ENCODE measurements around the gene HFE.
"Not testable (repeated sequence)": the region's sequence is repeated elsewhere in the genome, so short reads cannot be mapped to it uniquely, and the experiment has no call there.

The HFE gene

DNA sequence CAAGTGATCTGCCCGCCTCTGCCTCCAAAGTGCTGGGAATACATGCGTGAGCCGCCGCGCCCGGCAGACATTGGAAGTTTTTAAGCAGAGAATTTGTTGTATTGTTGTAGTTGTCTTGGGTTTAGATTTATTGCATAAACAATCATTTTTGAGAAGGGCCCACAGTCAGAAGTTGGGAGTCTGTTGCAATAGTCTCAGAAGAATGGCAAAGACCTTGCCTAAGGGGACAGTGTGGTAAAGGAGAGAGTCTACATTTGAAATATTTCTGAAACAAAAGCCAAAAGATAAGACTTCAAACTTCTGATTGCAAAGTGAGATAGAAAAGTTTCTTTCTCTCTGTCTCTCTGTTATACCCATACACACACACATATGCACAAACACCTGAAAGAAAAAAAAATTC, 22.5 kb downstream of the HFE start:
- DNase-seq (ENCODE audit: low read depth in 3 of 3) = no peak

DNA sequence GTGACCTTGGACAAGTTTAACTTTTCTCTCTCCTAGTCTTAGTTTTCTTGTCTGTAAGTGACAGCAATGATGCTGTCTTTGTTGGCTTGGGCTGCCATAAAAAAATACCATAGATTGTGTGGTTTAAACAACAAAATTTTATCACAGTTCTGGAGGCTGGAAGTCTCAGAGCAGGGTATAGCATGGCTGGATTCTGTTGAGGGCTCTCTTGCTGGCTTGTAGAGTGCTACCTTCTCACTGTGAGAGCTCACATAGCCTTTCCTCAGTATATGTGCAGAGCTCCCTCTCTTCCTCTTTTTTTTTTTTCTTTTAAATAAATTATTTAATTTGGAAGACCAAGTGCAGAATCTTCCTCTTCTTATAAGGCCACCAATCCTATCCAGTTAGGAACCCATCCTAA, 26.3 kb downstream of the HFE start:
- no peak for DNase-seq (ENCODE audit: low read depth in 3 of 3)

DNA sequence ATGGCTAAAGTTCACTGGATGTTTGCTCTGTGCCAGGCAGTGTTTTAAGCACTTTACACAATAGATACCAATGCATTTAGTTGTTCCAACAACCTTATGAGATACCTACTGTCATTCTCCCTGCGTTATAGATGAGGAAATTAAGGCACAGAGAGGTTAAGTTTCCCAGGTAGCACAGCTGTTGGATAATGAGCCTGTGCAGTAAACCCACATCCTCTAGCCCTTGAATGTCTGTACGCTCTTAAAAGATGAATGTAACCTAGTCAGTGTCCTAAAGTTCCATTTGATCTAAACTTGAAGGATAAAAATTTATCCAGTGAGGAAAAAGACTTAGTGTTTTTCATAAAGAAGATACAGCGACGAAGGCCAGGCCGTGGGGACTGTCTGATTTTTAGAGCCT, 28.0 kb downstream of the HFE start:
- DNase-seq (ENCODE audit: low read depth in 3 of 3) = no peak

DNA sequence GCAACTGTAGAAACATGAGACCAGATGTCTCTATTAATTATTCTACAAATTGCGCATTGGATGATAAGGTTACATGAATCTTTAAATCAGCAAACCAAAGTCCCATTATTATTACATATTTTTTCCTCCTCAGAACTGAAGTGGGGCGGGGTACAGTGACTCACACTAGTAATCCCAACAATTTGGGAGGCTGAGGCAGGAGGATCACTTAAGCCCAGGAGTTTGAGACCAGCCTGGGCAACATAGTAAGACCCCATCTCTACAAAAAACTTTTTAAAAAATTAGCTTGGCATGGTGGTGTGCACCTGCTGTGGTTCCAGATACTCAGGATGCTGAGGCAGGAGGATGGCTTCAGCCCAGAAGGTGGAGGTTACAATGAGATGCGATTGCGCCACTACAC, 29.0 kb downstream of the HFE start:
- DNase-seq (ENCODE audit: low read depth in 3 of 3) = no peak

DNA sequence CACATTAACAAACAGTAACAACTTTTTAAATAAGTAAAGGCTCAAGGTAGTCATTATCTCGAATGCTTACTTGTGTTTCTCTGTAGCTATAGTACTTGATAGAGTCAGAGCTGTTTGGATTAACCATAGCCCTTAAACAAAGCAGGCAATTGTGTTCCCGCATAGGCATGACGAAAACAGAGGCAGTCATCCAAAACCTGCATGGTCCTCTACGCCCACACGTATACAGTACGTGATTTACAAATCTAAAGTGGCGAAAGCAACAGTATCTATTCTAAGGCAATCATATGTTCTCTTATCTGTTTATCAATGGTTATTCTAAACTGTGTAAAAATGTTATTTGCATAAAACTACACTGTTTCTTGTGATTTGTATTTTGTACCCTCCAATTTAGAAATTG, 31.8 kb downstream of the HFE start:
- no peak for DNase-seq (ENCODE audit: low read depth in 3 of 3)

DNA sequence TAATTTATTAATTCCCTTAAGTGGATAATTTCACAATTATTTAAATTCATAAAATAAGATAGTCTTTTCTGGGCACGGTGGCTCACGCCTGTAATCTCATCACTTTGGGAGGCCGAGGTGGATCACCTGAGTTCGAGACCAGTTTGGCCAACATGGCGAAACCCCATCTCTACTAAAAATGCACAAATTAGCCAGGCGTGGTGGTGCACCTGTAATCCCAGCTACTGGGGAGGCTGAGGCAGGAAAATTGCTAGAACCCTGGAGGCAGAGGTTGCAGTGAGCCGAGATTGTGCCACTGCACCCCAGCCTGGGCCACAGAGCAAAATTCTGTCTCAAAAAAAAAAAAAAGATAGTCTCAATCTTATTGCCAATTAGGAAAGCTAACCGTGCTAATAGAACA, 32.9 kb downstream of the HFE start:
- not testable (repeated sequence) for DNase-seq (ENCODE audit: low read depth in 3 of 3)

DNA sequence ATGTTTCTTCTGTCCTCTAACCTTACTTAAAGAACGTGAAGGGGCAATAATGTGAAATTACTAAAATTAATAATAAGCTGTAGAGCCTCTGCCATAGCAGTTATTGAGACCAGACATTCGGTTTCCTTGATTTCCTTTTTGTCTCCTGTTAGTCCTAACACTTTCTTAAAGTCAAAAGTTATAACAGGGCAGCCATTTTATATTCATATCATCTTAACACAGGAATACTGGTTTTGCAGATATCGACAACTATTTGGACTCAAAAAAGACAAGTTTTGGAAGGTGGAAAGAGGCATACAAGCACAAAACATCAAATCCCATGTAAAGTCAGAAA, 33.5 kb downstream of the HFE start:
- DNase-seq (ENCODE audit: low read depth in 3 of 3) = no peak

DNA sequence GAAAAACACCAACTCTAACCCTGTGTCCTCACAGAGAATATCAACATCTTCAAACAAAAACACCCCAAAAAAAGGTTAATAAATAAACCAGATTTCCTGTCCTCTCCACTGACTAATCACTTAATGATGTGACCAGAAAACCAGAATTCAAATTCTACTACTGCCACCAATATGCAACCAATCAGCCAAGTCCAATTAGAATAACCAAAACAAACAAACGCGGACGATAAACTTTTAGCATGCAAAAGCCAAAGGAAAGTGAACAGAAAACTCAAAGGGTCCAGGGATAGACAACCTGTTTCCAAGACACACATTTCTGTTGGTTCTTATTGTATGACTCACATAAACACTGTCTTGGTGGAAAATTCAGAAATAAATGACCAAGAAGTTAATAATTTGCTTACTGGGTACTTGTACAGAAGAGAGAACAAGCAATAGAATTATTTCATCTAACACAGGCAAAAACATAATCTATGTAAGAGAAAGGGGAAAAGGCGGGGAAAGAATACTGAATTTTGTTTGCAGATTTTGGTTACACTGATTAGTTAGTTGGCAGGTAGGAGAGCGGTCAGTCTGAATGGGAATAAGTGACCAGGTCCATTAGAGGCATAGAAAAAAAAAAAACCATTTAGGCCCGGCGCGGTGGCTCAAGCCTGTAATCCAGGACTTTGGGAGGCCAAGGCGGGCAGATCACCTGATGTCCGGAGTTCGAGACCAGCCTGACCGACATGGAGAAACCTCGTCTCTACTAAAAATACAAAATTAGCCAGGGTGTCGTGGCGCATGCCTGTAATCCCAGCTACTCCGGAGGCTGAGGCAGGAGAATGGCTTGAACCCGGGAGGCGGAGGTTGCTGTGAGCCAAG, 34.1 kb downstream of the HFE start:
- DNase-seq (ENCODE audit: low read depth in 3 of 3) = no peak

DNA sequence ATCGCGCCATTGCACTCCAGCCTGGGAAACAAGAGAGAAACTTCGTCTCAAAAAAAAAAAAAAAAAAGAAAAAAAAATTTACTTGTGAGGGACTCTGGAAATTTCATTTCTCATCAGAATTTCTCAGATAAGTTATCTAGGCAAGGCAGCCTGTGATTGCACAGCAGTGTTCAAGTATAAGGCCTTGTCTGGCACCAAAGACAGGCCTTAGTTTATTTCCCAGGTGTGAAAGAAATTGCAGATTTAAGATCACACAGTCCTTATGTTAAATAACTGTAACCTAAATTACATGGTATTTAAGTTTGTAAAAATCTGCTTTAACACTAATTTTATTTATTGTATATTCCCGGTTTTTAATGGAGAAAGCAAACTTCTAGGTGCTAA, 34.8 kb downstream of the HFE start:
- DNase-seq (ENCODE audit: low read depth in 3 of 3) = no peak

DNA sequence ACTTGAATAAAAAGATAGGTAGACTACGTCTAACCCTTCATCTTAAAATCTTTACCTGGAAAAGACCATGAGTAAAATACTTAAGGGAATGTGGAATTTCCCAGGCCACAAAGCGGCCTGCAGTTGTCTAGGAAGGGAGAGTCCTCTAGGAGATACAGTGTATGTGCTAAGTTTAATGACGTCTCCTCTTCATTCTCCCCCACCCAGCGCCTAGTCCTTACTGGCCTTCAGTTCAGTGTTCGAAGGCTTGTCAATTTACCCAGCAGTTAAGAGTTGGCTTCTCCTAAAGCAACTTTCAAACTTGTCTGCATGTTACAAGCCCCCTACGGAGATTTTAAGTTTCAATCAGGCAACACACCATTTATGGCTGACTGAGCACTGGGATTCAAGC, 35.2 kb downstream of the HFE start:
- DNase-seq (ENCODE audit: low read depth in 3 of 3) = no peak

DNA sequence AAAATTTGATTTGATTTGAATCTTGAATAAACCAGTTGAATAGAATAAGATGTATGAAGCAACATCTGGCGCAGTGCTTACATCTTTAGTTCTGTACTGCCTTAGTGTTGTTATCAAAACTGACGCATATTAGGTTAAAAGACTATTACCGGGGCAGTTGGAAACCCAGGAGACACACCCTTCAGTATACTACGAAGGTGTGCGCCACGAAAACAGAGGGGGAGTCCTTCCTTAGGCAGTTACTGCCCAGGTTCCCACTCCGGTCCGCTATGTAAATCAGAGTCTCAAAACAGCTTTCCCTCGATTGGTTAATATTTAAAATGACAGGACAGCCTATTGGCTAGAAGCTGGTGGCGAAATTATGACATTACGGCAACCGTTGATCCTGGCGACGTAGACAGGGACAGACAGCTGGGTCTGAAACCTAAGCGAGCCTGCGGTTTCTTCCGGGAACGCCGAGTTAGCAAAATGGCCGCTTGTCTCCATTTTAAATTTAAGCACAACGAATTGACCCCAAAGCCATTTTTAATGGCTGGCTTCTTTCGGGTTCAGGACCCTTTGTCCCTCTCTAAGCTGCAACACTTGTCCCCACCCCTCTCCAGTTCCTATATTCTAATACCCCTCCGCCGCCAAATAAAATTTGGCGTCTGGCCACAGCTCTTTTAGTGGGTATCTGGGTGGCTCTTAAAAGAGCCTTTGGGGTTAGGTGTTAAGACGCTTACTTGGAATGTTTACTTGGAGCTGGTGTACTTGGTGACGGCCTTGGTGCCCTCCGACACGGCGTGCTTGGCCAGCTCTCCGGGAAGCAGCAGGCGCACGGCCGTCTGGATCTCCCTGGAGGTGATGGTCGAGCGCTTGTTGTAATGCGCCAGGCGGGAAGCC, 35.8 kb downstream of the HFE start:
- peak; percentile 90 to 95 (median 90) for DNase-seq (ENCODE audit: low read depth in 3 of 3)

DNA sequence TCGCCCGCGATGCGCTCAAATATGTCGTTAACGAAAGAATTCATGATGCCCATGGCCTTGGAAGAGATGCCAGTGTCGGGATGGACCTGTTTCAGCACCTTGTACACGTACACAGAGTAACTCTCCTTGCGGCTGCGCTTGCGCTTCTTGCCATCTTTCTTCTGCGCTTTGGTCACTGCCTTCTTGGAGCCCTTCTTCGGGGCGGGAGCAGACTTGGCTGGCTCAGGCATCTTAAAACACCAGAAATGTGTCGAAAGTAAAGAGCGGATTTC, 36.4 kb downstream of the HFE start:
- DNase-seq (ENCODE audit: low read depth in 3 of 3) = peak; percentile 59 to 81 (median 64)

DNA sequence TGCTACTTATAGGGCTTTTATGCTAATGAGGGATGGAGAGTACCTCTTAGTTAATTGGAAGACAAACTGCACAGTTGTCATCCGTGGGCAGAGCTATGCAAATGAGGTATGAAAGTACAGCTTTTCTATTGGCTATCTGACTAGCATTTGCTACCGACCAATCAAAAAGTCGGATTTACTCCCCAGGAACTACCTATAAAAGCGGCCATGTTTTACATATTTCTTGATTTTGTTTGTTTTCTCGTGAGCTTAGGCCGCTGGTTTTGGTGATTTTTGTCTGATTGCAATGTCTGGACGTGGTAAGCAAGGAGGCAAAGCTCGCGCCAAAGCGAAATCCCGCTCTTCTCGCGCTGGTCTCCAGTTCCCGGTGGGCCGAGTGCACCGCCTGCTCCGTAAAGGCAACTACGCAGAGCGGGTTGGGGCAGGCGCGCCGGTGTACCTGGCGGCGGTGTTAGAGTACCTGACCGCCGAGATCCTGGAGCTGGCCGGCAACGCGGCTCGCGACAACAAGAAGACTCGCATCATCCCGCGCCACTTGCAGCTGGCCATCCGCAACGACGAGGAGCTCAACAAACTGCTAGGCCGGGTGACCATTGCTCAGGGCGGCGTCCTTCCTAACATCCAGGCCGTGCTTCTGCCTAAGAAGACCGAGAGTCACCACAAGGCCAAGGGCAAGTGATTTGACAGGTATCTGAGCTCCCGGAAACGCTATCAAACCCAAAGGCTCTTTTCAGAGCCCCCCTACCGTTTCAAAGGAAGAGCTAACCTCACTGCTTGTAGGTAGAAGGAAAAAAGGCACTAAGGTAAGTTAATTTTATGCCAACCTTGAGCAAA, 36.9 kb downstream of the HFE start:
- DNase-seq (ENCODE audit: low read depth in 3 of 3) = peak; percentile 47 to 60 (median 50)

DNA sequence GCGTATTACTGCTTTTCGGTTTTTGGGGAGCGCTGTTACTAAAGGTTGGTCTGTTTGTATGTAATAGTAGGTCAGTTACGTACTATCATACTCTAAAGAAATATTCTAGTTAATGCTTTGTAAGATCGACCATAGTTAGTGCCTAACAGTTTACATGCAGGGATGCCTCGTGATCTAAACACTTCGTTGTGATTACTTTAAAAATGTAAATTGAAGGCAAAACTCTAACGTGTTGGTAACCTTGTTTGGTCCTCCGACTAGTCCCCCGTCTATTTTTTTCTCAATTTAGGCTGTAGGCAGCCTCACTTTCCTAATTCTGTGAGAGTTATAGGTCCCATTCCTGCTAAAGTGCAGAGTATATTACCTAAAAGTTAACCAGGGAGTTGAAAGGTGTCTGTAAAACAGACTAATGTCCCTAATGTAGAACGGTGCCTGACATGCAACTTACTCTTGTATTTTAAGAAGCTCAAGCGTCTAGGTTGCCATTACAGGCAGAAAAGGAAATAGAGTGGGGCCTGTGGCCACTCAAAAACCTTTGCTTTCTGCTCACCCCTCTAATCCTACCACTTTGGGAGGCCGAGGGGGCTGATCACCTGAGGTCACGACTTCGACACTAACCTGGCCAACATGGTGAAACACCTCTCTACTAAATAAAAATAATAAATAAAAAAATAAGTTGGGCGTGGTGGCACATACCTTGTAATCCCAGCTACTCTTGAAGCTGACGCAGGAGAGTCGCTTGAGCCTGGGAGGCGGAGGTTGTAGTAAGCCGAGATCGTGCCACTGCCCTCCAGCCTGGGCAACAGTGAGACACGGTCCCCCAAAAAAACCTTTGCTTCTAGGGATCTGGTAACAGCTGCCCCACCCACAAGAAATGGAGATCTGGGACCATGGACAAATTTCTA, 37.8 kb downstream of the HFE start:
- DNase-seq (ENCODE audit: low read depth in 3 of 3) = peak in 1 of 3 donors; percentile 18

DNA sequence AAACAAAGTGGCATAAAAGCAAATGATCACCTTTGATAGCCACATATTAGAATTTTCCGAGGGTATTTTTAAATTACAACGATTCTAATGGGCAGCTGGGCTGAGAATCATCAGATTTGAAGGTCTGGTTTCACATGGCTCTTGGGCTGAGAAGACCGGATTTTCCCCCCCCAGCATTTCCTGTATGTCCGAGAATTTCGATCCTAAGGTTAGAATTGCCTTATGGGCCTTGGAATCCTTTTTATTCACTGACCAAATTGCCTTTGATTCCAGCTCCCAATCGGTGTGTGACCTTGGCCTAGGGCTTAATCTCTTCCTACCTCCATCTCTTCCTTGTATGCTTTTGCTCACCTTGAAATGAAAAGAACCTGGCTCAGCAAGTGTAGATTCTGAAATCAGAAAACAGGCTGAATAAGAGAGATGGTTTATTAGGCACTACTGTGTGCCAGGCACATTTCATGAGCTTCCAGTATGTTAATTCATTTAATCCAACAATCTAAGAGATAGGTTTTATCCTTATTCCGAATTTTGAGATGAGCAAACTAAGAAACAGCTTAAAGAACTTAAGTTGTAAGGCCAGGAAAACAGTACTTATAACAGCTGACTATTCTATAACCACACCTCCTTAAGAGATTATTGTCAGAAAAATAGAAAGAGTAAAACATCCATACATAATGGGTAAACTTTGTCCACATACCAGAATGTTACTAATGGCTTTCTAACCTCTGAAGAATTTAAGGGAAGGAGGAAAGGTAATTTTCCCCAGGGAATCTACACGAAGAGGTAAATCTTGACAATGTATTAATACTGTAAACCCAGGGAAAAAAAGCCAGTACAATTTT, 39.4 kb downstream of the HFE start:
- no peak for DNase-seq (ENCODE audit: low read depth in 3 of 3)

DNA sequence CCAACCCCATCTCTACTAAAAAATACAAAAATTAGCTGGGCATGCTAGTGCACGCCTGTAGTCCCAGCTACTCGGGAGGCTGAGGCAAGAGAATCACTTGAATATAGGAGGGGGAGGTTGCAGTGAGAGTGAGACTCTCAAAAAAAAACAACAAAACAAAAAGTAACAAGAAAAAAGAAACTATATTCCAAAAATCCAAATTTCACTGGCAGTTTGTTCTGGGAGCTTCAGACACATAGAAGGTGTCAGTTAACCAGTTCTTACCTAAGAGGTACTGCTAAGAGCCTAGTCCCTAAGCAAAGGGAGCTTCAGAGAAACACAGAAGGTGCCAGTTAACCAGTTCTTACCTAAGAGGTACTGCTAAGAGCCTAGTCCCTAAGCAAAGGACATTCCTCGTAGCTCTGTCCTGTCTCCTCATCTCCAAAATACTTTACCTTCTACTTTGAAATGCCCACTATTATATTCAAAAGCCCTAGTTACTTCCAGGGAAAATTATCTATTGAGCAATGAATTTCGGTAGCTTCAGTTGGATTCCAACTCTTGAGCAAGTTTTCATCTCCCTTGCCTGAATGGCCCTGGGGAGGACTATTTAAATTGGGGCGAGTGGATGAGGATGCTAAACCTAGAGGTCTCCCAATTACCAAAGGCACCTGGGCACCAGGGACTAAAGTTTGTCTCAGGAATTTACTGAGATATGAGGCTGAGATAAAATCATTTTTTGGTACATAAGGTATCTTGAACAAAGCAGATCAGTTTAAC, 41.0 kb downstream of the HFE start:
- DNase-seq (ENCODE audit: low read depth in 3 of 3) = no peak

DNA sequence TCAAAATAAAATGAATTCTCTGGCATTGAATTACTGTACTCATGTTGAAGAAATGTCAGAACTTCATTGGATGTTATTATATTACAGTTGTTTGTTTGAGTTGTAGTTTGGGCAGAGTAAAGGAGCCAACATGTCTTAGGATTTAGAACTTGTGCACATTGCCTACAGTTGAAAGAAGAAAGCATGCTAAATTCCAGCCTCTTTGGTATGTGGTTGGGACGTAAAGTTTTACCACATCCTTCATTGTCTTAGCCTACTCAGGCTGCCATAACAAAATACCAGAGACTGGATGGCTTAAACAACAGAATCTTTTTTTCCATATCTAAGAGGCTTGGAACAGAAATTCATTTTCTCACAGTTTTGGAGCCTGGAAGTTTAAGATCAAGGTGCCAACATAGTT, 42.4 kb downstream of the HFE start:
- no peak for DNase-seq (ENCODE audit: low read depth in 3 of 3)

DNA sequence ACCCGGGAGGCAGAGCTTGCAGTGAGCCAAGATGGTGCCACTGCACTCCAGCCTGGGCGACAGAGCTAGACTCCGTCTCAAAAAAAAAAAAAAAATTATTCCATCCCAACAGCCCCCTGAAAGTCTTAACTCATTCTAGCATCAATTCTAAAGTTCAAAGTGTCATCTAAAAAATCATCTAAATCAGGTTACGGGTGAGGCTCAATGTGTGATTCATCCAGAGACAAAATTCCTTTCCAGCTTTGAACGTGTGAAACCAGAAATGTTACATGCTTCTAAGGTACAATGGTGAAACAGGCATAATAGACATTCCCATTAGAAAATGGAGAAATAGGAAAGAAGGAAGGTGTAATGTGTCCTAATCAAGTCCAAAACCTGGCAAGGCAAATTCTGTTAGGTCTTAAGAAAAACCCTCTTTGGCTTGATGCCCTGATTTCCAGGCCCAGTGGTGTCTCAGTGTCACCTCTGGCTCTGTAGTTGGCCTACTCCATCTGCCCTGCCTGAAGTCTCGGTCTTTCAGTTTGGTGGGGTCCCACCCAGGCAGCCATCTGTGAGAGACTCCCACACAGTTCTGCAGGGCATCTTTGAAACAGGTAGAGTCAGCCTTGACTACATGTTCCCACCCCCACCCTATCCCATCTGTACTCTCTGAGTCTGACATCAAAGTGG, 43.5 kb downstream of the HFE start:
- DNase-seq (ENCODE audit: low read depth in 3 of 3) = no peak

DNA sequence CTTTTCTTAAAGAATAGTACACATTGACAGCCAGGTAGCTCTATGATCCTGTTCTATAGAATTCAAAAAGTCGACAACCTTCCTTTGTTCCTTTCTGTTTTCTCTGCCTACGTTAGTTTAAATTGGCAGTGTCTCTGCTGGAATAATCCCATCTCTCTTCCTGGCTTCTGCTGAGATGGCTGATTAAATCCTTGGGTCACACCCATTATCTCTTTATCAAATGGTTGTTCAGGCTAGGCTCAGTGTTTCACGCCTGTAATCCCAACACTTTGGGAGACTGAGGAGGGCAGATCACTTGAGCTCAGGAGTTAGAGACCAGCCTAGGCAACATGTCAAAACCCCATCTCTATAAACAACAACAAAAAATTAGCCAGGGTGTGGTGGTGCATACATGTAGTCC, 44.4 kb downstream of the HFE start:
- DNase-seq (ENCODE audit: low read depth in 3 of 3) = no peak
